HT1080 (cell line): ENCODE data around the gene USP15. TPM values are rescaled to one million over a fixed set of nuclear protein-coding genes. Genes with fewer than 3 reads are reported as not detected.

ENCODE experiments used
- DNase-seq: peaks from one replicate; pipeline ENCODE4 v3.0.0-alpha.2; 2015; ENCODE audit warnings: low read depth
- total RNA-seq: library from RNA; depleted of rRNA; stranded (reverse); fragments of >200 nt; shearing (Covaris generic); gene quantifications from 2 replicates; pipeline ENCODE4 v1.2.3, GENCODE V29; 2014

USP15 gene
- total RNA-seq, 1 experiment from 2014 or later: 58.4 TPM

GRCh38 chr12:62256408-62257096, 3.7 kb upstream of the USP15 start:
- DNase-seq: no peak

- no peak for DNase-seq
These were observed 2.0 kb upstream of the USP15 start for GRCh38 chr12:62258231-62258630.

DNA sequence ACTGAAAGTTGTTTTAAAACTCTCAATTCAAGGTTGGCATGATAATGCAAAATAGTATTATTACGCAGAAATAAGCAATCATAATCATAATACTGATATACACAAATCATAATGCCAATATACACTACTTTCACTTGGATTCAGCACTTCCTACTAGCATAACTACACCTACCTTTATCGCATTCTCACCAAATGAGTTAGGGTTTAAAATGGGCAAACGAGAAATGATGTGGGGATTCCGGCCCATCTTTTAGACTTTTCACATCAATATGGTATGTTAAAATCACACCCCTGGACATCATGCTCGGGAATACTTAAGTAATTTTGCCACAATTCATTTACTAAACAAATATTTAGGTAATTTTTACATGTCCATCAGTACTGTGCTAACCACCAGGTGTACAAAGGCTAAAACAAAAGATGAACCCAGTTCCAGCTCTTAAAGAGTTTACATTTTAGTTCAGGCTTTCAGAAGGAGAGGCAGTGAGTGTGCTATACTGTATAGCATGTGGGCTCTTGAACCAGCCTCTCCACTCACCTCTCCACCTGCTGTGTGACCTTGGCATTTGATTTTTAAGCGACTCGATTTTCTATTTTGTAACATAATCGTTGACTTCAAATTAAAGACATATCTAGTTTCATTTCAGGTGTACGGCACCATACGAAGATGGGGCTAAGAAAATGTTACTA, 1.1 kb upstream of the USP15 start:
- DNase-seq: peak; percentile 27

DNA sequence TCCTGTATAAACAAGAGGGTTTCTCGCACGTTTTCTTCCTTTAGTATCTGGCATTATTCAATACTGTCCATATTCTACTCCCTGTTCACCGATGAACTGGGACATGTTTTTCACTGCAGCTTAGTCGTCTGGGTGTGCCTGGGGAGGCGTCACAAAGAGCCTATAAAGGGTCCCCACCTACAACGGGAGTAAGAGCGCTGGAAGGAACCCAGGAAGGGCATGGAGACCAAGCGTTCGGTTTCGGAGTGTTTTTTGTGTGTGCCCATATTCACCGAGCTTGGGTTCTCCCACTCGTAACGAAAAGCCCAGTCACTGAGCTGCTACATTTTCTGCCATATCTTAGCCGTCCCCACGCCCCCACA, 592 bp upstream of the USP15 start:
- no peak for DNase-seq

DNA sequence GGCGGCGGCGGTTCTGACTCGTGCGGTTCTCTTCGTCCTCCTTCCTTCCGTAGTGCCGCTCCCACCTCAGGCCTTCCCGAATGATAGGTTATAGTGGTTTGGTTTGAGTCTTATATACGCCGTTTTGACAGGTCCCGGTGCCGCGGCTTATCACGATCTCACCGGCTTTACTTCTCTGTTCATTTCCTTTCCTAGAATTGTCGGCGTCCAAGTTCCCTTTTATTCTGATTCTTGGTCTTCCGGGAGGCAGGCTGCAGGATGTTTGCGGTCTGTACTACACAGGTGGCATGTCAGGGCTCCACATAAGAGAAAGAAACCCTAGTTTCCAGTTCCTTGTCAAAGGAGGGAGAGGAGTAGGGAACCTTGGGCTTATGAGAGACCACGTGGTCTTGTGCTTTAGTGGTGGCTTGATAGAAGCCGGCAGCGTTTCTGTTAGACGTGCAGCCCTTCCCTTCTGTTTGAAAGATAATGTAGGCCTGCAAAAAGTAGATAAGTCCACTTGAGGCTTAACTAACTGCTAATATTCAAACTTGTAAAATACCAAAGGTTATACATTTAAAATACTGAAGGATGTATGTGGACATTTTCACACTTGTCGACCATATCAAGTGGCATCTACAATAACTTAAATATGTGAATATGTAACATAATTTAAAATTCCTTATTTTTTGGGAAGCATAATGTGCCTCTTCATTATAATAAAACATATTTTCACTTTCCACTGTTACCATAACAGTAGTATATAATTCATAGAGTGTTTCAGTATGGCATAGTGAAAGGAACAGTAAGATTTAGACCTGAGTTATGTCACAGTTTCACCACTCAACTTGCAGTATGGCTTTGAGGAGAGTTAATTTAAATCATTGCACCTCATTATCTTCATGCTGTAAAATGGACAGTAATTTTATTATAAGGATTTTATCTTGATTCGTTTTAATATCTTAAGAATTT, 804 bp downstream of the USP15 start:
- DNase-seq: peak; percentile 55

DNA sequence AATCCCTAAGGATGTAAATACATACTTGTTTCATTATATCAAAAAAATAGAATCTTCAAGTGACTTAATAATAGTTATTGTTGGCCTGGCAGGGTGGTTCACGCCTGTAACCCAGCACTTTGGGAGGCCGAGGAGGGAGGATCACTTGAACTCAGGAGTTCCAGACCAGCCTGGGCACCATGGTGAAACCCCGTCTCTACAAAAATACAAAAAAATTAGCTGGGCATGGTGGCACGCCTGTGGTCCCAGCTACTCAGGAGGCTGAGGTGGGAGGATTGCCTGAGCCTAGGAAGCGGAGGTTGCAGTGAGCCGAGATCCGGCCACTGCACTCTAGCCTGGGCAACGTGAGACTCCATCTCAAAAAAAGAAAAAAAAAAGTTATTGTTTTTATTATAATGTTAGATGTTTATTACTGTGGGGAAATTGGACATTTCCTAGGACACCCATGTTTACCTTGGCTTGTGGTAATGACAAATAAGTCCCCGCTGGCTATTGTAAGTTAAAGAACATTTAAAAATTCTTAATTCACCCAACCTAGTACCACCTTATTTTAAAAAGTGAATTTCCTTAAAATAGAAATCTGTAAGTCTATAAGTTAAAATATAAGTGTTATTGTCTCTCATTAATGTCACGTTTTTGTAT, 1.8 kb downstream of the USP15 start:
- DNase-seq: no peak

DNA sequence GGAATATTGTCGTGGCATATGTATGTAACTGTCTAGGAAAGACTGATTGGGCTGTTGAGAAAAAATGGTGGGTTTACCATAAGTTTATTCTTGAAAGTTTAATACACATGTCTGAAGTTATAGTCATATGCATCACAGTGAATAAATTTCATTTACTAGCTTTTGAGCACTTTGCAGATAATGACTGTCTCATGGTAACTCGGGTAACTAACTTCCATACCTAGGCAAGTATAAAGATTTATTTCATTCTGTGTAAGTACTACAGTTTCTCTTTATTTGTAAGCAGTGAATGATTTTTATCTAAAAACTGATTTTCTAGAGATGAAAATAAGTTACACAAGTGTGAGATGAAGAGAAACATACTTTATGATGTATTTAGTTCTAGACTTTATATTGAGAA, 3.0 kb downstream of the USP15 start:
- DNase-seq: no peak

DNA sequence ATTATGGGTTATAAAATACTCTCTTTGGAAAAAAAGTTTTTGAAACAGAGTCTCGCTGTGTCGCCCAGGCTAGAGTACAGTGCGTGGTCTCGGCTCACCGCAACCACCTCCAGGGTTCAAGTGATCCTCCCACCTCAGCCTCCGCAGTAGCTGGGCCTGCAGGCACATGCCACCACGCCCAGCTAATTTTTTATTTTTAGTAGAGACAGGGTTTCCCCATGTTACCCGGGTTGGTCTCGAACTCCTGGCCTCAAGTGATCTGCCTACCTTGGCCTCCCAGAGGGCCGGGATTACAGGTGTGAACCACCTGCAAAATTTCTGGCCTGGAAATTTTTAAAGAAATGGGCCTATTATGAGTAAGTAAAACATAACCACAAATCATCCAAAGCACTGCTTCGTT, 3.8 kb downstream of the USP15 start:
- DNase-seq: no peak

- no peak for DNase-seq
These were observed 4.5 kb downstream of the USP15 start for GRCh38 chr12:62264706-62265105.

GRCh38 chr12:62265511-62265910, 5.3 kb downstream of the USP15 start:
- no peak for DNase-seq

DNA sequence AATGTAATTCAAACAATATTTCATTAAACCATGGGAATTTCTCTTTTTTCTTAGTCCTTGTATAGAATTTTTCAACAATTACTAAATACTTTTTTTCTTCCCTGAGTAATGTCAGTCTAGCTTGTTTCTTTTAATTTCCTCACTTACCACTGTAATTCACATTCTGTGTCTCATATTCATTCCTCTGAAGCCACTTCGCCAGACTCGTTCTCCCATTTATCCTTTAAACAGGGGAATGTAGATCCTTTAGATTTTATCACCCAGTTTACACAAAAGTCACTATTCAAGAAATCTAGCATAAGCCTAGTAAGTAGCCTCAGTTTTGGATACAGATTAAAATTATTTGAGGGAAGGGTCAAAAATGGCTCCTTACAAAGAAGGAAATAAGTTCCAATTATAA, 6.8 kb downstream of the USP15 start:
- no peak for DNase-seq

- DNase-seq: no peak
These were observed 7.3 kb downstream of the USP15 start for GRCh38 chr12:62267480-62267879.

DNA sequence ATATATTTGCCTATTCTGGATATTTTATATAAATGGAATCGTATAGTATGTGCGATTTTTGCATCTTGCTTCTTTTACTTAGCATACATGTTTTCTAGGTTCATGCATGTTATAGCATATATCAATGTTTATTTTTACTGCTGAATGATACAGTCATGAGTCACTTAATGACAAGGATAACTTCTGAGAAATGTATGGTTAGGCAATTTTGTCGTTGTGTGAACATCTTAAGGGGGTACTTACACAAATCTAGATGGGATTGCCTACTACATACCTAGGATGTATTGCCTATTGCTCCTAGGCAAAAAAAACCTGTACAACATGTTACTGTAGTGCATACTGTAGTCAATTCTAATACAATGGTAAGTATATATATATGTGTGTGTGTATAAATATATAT, 8.8 kb downstream of the USP15 start:
- peak; percentile 51 for DNase-seq

GRCh38 chr12:62269464-62270228, 9.4 kb downstream of the USP15 start:
- DNase-seq: no peak

- DNase-seq: no peak
These were observed 10.2 kb downstream of the USP15 start for GRCh38 chr12:62270384-62270783.

DNA sequence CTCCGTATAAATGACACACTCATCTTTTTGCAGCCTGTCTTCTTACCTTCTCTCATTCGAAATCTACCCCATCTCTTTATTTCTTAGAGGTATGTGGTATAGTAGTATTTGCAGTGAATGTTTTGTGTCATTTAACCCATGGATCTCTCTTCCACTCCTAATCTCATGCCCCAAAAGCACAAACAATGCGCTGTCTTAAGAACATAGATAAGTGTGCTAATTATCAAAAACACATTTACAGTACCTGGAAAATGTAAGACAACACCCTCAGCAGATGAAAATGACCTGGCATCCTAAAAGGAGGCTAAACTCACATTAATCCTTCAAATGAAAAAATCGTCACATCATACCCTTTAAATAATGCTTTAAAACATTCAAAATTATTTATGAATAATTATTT, 10.7 kb downstream of the USP15 start:
- no peak for DNase-seq

- no peak for DNase-seq
These were observed 12.8 kb downstream of the USP15 start for GRCh38 chr12:62272936-62273552.

DNA sequence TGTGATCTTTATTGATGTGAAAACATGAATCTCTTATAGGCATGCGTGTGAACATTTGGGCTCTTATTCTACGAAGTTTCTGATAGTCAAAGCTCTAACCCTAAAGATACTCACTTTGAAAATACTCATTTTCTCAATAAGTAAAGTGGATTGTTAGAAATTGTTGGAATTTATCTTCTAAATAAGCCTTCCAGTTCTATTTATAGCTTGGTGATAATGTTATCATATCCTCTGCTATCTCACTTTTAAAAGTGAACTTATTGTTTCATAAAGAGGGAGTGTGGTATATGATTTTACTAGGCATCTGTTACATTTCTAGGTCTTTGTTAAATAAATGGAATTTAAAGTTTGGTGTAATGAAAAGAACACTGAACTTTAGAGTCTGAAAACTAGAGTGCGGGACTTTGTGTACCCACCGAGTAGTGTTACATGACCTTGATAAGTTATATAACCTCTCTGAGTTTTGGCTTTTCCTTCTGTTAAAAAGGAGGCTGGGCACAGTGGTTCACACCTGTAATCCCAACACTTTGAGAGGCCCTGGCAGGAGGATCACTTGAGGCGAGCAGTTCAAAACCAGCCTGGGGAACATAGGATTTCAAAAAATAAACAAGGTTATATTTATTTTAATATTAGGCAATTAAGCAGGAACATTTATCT, 13.6 kb downstream of the USP15 start:
- DNase-seq: no peak

DNA sequence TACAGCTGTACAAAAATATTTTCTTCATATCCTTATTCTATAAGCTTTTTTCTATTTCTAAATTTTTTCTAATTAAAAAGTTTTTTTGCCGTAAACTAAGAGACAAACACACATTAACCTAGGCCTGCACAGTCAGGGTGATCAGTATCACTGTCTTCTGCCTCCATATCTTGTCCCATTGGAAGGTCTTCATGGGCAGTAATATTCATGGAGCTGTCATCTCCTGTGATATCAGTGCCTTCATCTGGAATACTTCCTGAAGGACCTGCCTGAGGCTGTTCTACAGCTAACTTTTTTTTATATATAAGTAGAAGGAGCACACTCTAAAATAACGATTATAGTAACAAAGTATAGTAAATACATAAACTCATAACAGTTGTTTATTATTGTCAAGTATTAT, 17.8 kb downstream of the USP15 start:
- DNase-seq: no peak

GRCh38 chr12:62279058-62279457, 18.9 kb downstream of the USP15 start:
- DNase-seq: no peak
